HG03439 (cell line): ENCODE results near the gene NEDD4L.

Experiments
- ATAC-seq: cut with Tn5 transposase; IDR thresholded peaks from one replicate; pipeline ENCODE4 v1.9.1; 2021; ENCODE audit warnings: mild to moderate bottlenecking, moderate library complexity; ENCODE audit not compliant: unreplicated experiment

The NEDD4L gene

GRCh38 chr18:58308463-58308862 is 264.4 kb downstream of the NEDD4L start:
- ATAC-seq, result no peak

GRCh38 chr18:58309099-58309498 is 265.1 kb downstream of the NEDD4L start:
- ATAC-seq, result no peak

- ATAC-seq, result no peak
These were observed 265.7 kb downstream of the NEDD4L start for GRCh38 chr18:58309610-58310239.

GRCh38 chr18:58310517-58310916 is 266.5 kb downstream of the NEDD4L start:
- no peak for ATAC-seq

- no peak for ATAC-seq
These were observed 267.4 kb downstream of the NEDD4L start for GRCh38 chr18:58311390-58311789.

- no peak for ATAC-seq
These were observed 269.5 kb downstream of the NEDD4L start for GRCh38 chr18:58313491-58314032.

- ATAC-seq, result no peak
These were observed 270.3 kb downstream of the NEDD4L start for GRCh38 chr18:58314284-58314683.

GRCh38 chr18:58315041-58315440 is 271.0 kb downstream of the NEDD4L start:
- ATAC-seq, result no peak

GRCh38 chr18:58315739-58316215 is 271.8 kb downstream of the NEDD4L start:
- no peak for ATAC-seq

- ATAC-seq, result no peak
These were observed 272.6 kb downstream of the NEDD4L start for GRCh38 chr18:58316396-58317342.

GRCh38 chr18:58319719-58320118 is 275.7 kb downstream of the NEDD4L start:
- no peak for ATAC-seq

- ATAC-seq, result no peak
These were observed 277.0 kb downstream of the NEDD4L start for GRCh38 chr18:58320907-58321561.

GRCh38 chr18:58321986-58322385 is 278.0 kb downstream of the NEDD4L start:
- peak; percentile 72 for ATAC-seq

- ATAC-seq, result no peak
These were observed 278.4 kb downstream of the NEDD4L start for GRCh38 chr18:58322464-58322863.

GRCh38 chr18:58323866-58324762 is 280.1 kb downstream of the NEDD4L start:
- ATAC-seq, result no peak

GRCh38 chr18:58324824-58325480 is 280.9 kb downstream of the NEDD4L start:
- no peak for ATAC-seq

- no peak for ATAC-seq
These were observed 281.5 kb downstream of the NEDD4L start for GRCh38 chr18:58325494-58325893.

- no peak for ATAC-seq
These were observed 290.0 kb downstream of the NEDD4L start for GRCh38 chr18:58334061-58334460.

- ATAC-seq, result no peak
These were observed 291.2 kb downstream of the NEDD4L start for GRCh38 chr18:58335223-58335622.

GRCh38 chr18:58335821-58336220 is 291.8 kb downstream of the NEDD4L start:
- ATAC-seq, result no peak
